IPS DF 4.7 (cell line): ENCODE data around the gene PEX3.
"Not testable (repeated sequence)": the region's sequence is repeated elsewhere in the genome, so short reads cannot be mapped to it uniquely, and the experiment has no call there.

Source experiments
- DNase-seq: peaks from one replicate; pipeline ENCODE4 v3.0.0-alpha.2; 2013; ENCODE audit warnings: low spot score; ENCODE audit errors: extremely low read depth

PEX3 gene

DNA sequence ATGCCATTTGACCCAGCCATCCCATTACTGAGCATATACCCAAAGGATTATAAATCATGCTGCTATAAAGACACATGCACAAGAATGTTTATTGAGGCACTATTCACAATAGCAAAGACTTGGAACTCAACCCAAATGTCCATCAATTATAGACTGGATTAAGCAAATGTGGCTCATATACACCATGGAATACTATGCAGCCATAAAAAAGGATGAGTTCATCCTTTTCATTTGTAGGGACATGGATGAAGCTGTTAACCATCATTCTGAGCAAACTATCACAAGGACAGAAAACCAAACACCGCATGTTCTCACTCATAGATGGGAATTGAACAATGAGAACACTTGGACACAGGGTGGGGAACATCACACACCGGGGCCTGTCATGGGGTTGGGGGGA lies 2.7 kb upstream of the PEX3 start:
- not testable (repeated sequence) for DNase-seq

DNA sequence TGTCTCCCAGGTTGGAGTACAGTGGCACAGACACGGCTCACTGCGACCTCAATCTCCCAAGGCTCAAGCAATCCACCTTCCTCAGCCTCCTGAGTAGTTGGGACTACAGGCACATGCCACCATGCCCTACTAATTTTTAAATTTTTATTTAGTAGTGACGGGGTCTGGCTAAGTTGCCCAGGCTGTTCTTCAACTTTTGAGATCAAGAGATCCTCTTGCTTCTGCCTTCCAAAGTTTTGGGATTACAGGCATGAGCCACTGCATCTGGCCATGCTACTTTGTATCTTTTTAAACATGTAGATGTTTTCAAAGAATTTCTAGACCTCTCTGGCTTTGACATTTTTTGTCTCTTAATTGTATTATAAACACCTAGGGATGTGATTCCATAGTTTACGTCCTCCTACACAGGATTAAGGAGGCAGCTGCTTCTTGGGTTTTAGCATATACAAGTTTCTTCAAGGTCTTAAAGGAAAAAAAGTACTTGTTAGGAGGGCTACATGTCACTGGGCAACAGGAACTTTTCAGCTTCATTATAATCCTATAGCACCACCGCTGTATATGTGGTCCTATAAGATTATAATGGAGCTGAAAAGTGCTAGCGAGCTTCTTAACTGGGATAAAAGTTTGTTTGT lies 1.4 kb upstream of the PEX3 start:
- DNase-seq = no peak

DNA sequence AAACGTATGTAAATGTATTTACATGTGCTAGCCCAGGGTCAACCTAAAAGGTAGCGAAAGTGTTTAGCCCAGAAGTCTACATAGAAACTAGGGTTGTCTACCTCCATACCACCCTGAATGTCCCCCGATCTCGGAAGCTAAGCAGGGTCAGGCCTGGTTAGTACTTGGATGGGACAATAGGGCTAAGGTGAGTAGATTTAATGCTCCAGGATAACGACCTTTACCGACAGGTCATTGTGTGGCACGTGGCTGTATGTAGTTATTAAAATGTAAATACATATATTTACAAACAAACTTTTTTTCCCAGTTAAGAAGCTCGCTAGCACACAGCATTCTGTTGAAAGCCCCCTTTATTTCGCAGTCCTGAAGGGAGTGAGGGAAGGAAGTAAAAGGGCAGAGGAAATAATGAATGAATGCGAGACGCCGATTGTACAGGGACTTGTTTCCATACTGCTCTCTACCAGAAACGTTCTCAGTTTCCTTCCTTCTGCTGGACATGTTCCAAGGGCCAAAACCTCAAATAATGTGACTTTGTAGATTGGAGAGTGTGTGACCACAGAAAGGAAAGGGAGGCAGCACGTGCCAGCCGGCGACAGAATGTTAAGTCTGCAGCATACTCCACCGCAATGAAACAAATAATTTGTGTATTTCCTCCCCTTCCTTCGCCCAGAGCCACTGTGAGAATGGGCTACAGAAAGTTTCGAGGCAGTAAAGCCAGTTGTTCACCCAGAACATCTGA lies 722 bp upstream of the PEX3 start:
- no peak for DNase-seq

DNA sequence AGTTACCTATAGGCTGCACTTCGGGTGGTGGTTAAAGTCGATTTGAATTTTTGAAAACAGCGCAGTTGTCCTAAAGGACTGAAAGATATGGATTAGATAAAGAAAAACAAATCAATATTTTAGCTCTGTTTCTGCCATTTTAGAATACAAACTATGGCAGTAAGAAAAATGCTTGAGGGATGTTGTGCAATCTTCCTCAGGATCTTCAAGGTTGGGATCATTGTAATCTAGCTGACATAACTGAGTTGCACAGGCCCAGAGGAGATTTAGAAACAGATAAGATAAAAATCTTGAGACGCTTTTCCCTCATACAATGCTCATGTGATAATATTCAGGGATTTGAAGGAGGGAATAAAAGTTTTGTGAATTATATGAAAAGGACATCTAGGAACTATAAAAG lies 926 bp downstream of the PEX3 start:
- DNase-seq = no peak

DNA sequence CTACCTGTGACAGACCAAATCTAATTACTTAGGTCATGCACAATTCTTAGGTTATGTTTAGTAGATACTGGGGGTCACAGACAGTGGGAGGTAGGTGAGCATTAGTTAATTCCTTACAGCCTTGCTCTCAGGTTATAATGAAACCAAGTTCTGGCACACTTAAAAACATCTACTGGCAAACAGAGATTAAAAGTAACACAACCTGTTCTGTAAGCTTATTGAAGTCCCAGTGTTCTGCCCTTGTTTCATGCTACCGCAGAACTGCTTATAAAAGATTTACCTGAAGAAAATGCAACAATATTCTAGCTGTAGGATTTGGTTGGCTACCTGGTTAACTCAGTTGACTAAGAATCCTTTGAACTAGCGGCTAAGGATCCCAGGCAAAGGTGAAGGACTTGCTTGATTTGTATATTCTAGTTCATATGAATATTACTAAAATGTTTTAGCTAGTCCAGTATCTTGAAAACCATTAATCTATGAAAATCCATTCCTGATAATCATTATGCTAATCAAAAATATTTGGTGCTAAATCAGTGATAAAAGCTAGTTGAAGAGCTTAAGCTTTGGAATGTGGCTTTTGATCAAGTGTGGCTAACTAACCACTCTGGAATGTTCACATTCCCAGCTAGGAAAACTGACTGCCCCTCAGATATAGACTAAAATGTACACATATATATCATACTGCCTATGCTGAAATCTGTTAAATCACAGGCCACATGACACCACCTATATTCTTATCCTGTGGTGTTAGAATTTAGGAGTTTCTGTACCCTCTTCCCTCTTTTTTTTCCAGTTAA lies 7.2 kb downstream of the PEX3 start:
- DNase-seq = no peak

DNA sequence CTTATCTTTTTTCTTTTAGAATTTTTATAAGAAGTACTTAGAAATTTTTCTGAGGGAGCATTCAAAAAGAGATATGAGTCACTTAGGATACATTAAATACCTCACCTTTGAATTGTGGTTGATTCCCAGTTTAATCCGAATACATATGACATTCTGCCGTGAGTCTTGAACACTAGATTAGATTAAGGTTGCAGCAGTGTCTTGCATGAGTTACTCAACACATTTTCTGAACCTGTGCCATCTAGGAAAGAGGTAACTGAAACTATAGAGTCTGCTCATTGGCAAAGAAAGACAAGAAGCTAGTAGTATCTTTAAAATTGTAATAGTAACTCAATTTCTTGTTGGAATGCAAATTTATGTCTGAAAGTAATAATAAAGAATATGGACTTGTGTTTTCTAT lies 14.9 kb downstream of the PEX3 start:
- DNase-seq = no peak

DNA sequence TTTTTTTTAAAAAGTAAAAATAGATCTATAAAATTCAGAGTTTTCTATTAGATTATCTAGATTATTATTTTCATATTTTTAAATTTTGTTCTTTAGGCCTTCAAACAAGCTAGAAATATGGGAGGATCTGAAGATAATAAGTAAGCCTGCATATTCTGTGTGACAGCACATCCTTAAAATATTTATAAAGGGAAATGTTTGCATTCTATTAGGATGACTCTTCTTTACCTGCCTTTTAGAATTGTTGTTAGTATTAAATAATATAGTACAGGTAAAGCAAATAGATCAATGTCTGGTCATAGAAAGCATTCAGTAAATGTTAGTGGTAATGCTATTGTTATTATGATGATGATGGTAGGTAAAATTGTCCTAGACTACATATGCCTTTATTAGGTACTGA lies 17.4 kb downstream of the PEX3 start:
- no peak for DNase-seq

DNA sequence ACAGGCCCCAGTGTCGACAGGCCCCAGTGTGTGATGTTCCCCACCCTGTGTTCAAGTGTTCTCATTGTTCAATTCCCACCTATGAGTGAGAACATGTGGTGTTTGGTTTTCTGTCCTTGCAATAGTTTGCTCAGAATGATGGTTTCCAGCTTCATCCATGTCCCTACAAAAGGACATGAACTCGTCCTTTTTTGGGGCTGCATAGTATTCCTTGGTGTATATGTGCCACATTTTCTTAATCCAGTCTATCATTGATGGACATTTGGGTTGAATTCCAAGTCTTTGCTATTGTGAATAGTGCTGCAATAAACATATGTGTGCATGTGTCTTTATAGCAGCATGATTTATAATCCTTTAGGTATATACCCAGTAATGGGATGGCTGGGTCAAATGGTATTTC lies 18.2 kb downstream of the PEX3 start:
- not testable (repeated sequence) for DNase-seq

DNA sequence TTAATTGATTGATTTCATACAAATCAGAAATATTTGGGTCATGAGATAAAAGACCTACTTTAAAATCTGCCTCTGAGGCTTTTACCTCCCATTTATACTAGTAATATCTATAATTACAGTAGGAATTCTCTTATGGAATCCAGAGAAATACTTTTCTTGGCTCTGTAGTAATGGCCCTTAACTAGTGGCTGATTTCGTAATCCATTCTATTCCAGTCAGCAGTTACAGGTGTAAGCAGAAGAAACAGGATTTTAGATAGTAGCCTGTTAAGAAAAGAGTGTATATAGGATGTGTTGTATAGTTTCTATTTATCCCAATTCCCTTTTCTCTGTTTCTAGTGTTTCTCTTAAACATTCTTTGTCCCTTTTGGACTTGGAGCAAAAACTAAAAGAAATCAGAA lies 21.2 kb downstream of the PEX3 start:
- DNase-seq = no peak

DNA sequence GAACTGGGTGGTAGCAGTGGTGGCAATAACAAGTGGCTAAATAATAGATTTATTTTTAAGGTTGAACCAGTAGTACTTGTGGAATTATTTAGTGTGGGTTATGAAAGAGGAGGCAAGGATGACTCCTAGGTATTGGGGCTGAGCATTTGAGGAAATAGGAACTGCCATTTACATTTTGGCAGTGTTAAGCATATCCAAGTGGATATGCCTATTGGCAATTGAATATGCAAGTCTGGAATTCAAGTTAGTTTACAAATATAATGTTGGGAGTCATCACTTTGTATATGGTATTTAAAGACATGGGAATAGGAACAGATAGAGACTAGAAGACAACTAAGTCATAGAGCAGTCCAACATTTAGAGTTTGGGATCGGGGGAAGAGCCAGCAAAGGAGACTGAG lies 25.9 kb downstream of the PEX3 start:
- DNase-seq = no peak

DNA sequence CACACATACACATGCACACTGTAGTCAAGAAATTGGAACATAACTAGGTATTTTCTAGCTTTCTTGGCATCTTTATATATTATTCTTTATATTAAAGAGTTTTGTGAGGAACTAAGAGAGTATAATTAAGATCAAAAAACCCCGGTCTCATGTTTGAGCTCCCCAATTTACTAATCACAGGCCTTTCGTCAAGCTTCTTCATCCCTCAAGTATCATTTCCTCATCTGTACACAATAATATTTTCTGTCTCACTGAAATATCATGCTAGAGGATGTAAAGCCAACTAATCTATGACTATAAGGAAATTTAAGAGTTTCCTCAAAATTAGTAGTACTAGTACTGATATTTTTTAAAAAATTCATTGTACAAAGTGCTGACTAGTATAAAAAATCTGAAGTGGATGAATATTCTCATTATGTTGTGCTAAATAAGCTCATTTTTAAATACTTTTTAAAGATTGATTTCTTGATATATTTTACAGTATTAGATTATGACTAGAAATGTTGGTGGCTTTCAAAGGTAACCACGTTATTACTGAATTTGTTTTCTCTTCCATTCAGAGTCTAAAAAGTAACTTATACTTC lies 28.0 kb downstream of the PEX3 start:
- DNase-seq = no peak

DNA sequence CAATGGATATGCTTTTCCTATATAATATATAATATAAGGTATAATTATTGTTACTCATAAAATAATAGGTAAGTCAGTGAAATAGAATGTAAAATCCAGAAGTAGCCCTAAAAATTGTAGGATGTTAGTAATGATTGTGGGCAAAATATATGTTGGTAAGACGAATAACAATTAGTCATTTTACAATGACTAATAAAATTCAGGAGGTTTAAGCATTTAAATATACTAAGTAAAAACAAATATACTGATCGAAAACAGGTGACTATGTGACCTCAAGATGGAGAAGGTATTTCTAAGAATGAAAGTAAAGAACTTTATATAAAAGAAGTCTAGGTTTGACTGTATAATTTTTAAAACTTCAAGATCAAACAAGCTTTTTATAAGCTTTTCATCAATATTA lies 32.0 kb downstream of the PEX3 start:
- DNase-seq = no peak

DNA sequence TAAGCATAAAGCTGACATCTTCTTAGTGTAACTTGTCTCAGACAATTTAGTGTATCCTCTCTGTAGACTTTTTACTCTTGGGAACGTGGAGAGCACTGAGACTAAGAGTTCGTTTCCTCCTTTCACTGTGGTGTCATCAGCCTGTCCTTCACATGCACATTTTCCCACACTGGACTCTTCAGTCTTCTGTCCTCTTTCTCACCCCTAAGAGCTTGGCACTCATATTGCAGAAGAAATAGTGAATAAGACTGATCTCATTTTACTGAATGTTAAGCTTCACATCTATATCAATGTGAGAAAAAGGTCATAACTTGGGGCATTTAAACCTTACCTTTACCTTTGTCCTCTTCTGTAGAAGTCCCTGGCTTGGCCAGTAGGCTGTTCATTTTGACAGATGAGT lies 35.4 kb downstream of the PEX3 start:
- no peak for DNase-seq

DNA sequence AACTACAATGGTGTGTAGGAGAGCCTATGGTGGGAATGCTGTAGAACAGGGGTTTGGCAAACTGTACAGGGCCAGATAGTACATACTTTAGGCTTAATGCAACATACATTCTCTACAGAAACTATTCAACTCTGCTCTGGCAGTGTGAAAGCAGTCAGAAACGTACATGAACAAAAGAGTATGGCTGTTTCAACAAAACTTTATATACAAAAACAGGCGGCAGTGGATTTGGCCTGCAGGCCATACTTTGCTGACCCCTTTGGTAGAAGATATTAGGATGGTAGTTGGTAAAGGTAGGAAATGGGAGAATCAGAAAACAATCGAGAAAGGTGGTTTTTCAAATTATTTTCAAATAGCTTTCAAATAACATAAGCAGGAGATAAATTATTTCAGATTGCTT lies 36.1 kb downstream of the PEX3 start:
- DNase-seq = no peak

DNA sequence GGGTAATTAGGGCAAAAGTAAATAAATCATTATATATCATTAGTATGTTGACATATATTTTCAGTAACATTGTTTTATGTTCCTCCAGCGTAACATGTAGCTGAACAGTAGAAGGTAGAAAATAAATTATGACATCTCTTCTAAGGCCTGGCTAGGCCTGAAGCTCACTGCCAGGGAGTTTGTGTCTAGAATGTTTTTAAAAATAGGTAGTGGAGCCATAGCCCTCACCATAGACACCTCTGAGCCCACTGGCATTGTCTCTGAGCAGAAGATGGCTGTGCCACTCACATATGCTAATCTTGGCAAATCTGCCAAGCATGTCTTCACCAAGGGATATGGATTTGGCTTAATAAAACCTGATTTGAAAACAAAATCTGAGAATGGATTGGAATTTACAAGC lies 39.6 kb downstream of the PEX3 start:
- DNase-seq = no peak

DNA sequence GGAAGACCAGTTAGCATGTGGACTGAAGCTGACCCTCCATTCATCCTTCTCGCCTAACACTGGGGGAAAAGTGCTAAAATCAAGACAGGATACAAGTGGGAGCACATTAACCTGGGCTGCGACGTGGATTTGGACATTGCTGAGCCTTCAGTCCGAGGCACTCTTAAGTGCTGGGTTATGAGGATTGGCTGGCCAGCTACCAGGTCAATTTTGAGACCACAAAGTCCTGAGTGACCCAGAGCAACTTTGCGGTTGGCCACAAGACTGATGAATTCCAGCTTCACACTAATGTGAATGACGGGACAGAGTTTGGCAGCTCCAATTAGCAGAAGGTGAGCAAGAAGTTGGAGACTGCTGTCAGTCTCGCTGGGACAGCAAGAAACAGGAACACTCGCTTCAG lies 40.2 kb downstream of the PEX3 start:
- DNase-seq = no peak

DNA sequence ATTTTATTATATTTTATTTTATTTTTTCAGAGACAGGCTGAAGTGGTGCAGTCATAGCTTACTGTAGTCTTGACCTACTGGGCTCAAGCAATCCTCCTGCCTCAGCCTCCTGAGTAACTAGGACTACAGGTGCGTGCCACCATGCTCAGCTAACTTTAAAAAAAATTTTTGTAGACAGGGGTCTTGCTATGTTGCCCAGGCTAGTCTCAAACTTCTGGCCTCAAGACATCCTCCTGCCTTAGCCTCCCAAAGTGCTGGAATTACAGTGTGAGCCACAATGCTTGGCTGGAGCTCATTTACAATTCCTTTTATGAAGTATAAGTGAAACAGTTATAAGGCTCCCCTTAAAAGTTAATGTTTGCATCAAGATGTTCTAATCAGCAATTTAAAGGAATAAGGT lies 46.4 kb downstream of the PEX3 start:
- DNase-seq = no peak

DNA sequence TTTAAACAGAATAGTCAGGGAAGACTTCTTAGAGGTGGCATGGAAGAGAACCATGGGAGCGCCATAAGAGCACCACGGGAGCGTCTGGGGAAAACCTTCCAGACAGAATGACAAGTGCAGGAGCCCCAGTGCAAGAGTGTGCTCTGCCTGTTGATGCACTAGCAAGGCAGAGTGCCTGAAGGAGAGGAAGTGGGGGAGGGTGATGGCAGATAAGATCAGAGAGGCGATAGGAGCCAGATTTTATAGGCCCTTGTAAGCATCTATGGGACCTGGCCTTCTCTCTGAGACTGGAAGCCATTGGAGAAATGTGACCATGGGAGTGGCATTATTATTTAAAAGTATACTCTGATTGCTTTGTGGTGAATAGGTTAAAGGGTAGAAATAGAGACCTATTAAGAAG lies 47.8 kb downstream of the PEX3 start:
- DNase-seq = no peak

DNA sequence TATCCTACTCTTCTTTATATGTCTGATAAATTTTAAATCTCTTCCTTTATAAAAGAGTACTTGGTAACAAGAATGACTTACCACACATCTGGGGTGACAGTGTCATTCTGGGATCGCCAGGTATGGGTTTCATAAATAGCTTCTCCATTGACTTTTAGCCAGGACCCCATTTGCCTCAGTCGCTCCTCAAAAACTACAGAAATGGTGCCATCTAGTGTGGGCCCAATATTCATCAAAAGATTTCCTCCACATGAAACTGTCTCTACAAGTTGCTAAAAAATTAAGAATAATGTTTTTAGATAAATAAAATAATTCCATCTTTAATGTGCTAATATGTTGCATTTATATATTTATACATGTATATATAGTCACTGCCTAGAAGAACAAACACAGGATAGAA lies 51.2 kb downstream of the PEX3 start:
- DNase-seq = no peak

DNA sequence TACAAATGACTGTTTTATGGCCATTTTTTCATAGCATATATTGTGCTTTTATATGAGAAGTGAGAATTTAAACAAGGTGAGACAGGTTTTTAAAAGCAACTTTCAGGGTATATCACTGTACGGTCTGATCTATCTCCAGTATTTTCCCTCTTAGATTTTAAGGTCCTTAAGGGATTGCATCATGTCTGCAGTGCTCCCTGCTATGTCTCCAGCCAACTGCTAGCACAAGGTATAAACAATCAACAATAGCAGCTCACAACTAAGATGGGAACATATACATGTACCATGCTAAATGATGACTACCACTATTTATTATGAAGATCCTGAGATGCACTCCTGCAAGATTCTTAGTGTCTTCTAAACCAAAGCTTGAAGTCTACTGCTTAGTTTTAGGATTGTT lies 53.8 kb downstream of the PEX3 start:
- no peak for DNase-seq

DNA sequence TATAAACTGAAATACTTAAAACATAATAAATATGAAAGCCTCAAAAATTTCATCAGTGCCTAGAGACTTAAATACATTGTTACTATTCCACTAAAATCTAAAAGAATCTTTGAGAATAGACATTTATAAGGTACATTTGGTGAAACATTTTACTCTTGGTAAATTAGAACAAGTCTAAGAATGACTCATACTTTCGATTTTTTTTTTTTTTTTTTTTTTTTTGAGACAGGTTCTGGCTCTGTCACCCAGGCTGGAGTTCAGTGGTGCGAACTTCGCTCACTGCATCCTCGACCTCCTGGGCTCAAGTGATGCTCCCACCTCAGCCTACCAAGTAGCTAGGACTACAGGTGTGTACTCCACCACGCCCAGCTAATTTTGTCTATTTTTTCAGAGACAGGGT lies 54.5 kb downstream of the PEX3 start:
- DNase-seq = no peak

DNA sequence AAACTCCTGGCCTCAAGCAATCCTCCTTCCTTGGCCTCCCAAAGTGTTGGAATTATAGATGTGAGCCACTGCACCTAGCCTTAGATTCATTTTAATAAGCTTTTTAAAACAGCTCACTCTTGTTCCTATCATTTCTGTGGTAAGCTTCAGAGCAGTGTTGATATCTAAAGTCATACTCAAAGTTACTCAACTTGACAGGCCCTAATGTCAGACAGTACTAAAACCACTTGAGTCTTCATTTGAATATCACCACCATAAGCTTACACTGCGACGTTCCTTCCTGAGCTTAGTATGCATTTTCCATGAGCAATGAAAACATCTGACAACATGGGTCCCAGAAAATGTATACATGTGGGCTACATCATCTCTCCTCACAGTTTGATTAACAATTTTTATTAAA lies 54.9 kb downstream of the PEX3 start:
- DNase-seq = no peak
